Neural progenitor cell (in vitro differentiated cells): ENCODE data around the gene ARHGAP26.

ENCODE experiments used
- CTCF ChIP-seq: fragments of 200-600 bp; sonication (generic); IDR thresholded peaks from 2 replicates; pipeline ENCODE4 v1.5.1; 2017; ENCODE audit warnings: antibody characterized with exemption, mild to moderate bottlenecking
- EZH2 ChIP-seq: fragments of 200-600 bp; sonication (generic); IDR thresholded peaks from 2 replicates; pipeline ENCODE4 v1.6.1; 2017; ENCODE audit warnings: antibody characterized with exemption, mild to moderate bottlenecking, moderate library complexity
- EZH2phosphoT487 ChIP-seq: fragments of 200-600 bp; sonication (generic); IDR thresholded peaks from 2 replicates; pipeline ENCODE4 v1.6.1; 2017; ENCODE audit warnings: antibody characterized with exemption

DNA sequence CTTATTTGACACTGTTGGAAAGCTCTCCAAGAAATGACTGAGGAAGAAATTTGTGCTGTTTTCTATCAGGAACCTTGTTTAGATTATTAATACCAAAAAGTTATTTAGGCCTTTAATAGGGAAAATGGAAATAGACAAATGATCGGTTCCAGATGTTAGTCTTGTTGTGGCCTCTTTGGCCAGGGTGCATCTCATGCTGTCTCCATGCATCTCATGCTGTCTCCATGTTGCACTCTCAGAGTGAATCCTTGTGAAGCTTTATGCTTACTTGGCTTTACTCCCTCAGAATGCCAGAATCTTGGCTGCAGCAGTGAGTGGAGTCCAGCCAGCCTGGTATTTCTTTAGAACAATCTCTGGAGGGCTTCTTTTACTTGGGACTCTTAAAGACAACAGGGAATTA lies 185.5 kb downstream of the ARHGAP26 start:
- TF ChIP-seq CTCF: no peak
- TF ChIP-seq EZH2: no peak
- TF ChIP-seq EZH2phosphoT487: no peak
